Sigmoid colon (tissue), 7 donors: Measurements from ENCODE around the gene TFF2. TPM values are rescaled to one million over a fixed set of nuclear protein-coding genes. Genes with fewer than 3 reads are reported as not detected.
A peak's percentile ranks its signal among the peaks of the same experiment; 100 is the strongest.

Experiments used
- DNase-seq: peaks from one replicate; pipeline ENCODE4 v3.0.0-alpha.2; 2019
- H3K27ac ChIP-seq, 4 donors: fragments of 200-600 bp; sonication (generic); one replicate each; pipeline ENCODE4 v1.5.1; 2016 to 2019; ENCODE audit warnings: mild to moderate bottlenecking in 1 of 4
- H3K27me3 ChIP-seq, 3 donors: fragments of 200-600 bp; sonication (generic); one replicate each; pipeline ENCODE4 v1.5.1; 2019; ENCODE audit warnings: mild to moderate bottlenecking in 1 of 3
- H3K36me3 ChIP-seq, 4 donors: fragments of 200-600 bp; sonication (generic); one replicate each; pipeline ENCODE4 v1.5.1; 2016 to 2019
- H3K4me1 ChIP-seq, 4 donors: fragments of 200-600 bp; sonication (generic); one replicate each; pipeline ENCODE4 v1.5.1; 2017 to 2019
- H3K4me3 ChIP-seq, 4 donors: fragments of 200-600 bp; sonication (generic); one replicate each; pipeline ENCODE4 v1.5.1; 2017 to 2019; ENCODE audit warnings: mild to moderate bottlenecking in 2 of 4, moderate library complexity in 1 of 4
- H3K9me3 ChIP-seq, 4 donors: fragments of 200-600 bp in 3 of 4; sonication (generic) in 3 of 4; one replicate each; pipeline versions ENCODE4 v1.5.1 to v1.6.1; 2013 to 2019
- CTCF ChIP-seq, 4 experiments: fragments of 450-650 bp in 3 of 4; fragments of 200-600 bp in 1 of 4; IDR thresholded peaks; one replicate each; pipeline ENCODE4 v1.5.1; 2016 to 2019; ENCODE audit warnings: antibody characterized with exemption in 4 of 4, mild to moderate bottlenecking in 3 of 4, moderate library complexity in 2 of 4
- EP300 ChIP-seq, 4 donors: sonication (generic); formaldehyde crosslinking; IDR thresholded peaks; one replicate each; pipeline ENCODE4 v1.6.1; 2017; ENCODE audit warnings: antibody characterized with exemption in 4 of 4
- POLR2A ChIP-seq, 2 donors: fragments of 450-650 bp; IDR thresholded peaks; one replicate each; pipeline ENCODE4 v1.6.1; 2016; ENCODE audit warnings: antibody characterized with exemption in 2 of 2, mild to moderate bottlenecking in 2 of 2, moderate library complexity in 2 of 2
- POLR2AphosphoS5 ChIP-seq, 4 donors: sonication (generic); formaldehyde crosslinking; IDR thresholded peaks; one replicate each; pipeline ENCODE4 v1.6.1; 2017; ENCODE audit warnings: antibody characterized with exemption in 4 of 4
- WGBS, 2 donors: extraction: QIAGEN DNeasy Blood & Tissue Kit; methylation state at CpG; one replicate each; pipeline ENCODE4 v1.1.7; 2013; 5-methylcytosine and 5-hydroxymethylcytosine counted together
- intact Hi-C: fragments of 100-400 bp; cut with DNase I; formaldehyde crosslinking; loops from one replicate; pipeline ENCODE4 v1.15.1; 2023
- polyA plus RNA-seq, 3 donors: library from polyadenylated mRNA; stranded (reverse); fragments of 200-250 nt; gene quantifications; one replicate each; pipeline ENCODE4 v1.2.3, GENCODE V29; 2013
- total RNA-seq, 4 donors: library from RNA; depleted of rRNA; stranded (reverse); fragments of >200 nt; gene quantifications; one replicate each; pipeline ENCODE4 v1.1.0, GENCODE V29; 2016
- donor health status: healthy with polysubstance abuse.
- donor health status: Bipolar disorder and iron deficiency.
- donor health status: healthy.

Gene TFF2
- total and polyA plus RNA-seq, 7 donors: 1.5 to 23.4 (median 3.0) TPM; not detected in 4

- Histone ChIP-seq H3K27me3 (no peaks in the 10 kb centered on the region), H3K4me3 (no peak overlapping the region), H3K36me3 (peaks cover 0 to 9% (median 0%) of the 10 kb centered on the region in 4 donors), H3K27ac (peak overlapping the region in 1 of 4 donors; percentile 31), H3K9me3 (no peaks in the 10 kb centered on the region), H3K4me1 (no peaks in the 10 kb centered on the region)
- 90% methylated on average over 9 of the region's 9 CpGs for WGBS, 2 donors
- intact Hi-C loops: no loop called here
- no peak for TF ChIP-seq POLR2A (IDR thresholded peaks at IDR 0.05)
- TF ChIP-seq POLR2AphosphoS5 (IDR thresholded peaks at IDR 0.05): no peak
- no peak for TF ChIP-seq EP300 (IDR thresholded peaks at IDR 0.05)
- no peak for TF ChIP-seq CTCF (IDR thresholded peaks at IDR 0.05)
- no peak for DNase-seq
These were observed 49.8 kb downstream of the TFF2 start for GRCh38 chr21:42300956-42301355.

GRCh38 chr21:42300045-42300583 lies 50.7 kb downstream of the TFF2 start:
- no peak for DNase-seq
- H3K4me3 ChIP-seq: no peak overlapping the region
- H3K4me1 ChIP-seq: no peaks in the 10 kb centered on the region
- H3K36me3 ChIP-seq: peaks cover 0 to 11% (median 0%) of the 10 kb centered on the region in 4 donors
- no peaks in the 10 kb centered on the region for H3K27me3 ChIP-seq
- H3K9me3 ChIP-seq: no peaks in the 10 kb centered on the region
- 87 to 93% methylated on average over 7 of the region's 7 CpGs for WGBS, 2 donors
- intact Hi-C loops: no loop called here
- TF ChIP-seq CTCF (IDR thresholded peaks at IDR 0.05) (no peak), EP300 (IDR thresholded peaks at IDR 0.05) (no peak), POLR2A (IDR thresholded peaks at IDR 0.05) (no peak), POLR2AphosphoS5 (IDR thresholded peaks at IDR 0.05) (no peak)
- H3K27ac ChIP-seq: no peak overlapping the region

GRCh38 chr21:42299324-42300044 lies 51.3 kb downstream of the TFF2 start:
- no peaks in the 10 kb centered on the region for H3K4me1 ChIP-seq
- DNase-seq: no peak
- TF ChIP-seq CTCF (IDR thresholded peaks at IDR 0.05): no peak
- no peak for TF ChIP-seq POLR2AphosphoS5 (IDR thresholded peaks at IDR 0.05)
- TF ChIP-seq EP300 (IDR thresholded peaks at IDR 0.05): no peak
- TF ChIP-seq POLR2A (IDR thresholded peaks at IDR 0.05): no peak
- H3K9me3 ChIP-seq: no peaks in the 10 kb centered on the region
- peak overlapping the region in 1 of 4 donors; percentile 52 for H3K27ac ChIP-seq
- H3K4me3 ChIP-seq: no peak overlapping the region
- H3K36me3 ChIP-seq: peaks cover 0 to 15% (median 3%) of the 10 kb centered on the region in 4 donors
- intact Hi-C loops: no loop called here
- 77 to 85% methylated on average over 20 of the region's 20 CpGs for WGBS, 2 donors
- no peaks in the 10 kb centered on the region for H3K27me3 ChIP-seq

GRCh38 chr21:42298657-42299056 lies 52.1 kb downstream of the TFF2 start:
- intact Hi-C loops: no loop called here
- DNase-seq: no peak
- H3K9me3 ChIP-seq: no peaks in the 10 kb centered on the region
- TF ChIP-seq POLR2AphosphoS5 (IDR thresholded peaks at IDR 0.05) (no peak), EP300 (IDR thresholded peaks at IDR 0.05) (no peak), CTCF (IDR thresholded peaks at IDR 0.05) (no peak), POLR2A (IDR thresholded peaks at IDR 0.05) (no peak)
- no peaks in the 10 kb centered on the region for H3K4me1 ChIP-seq
- peaks cover 0 to 19% (median 10%) of the 10 kb centered on the region in 4 donors for H3K36me3 ChIP-seq
- no peaks in the 10 kb centered on the region for H3K27me3 ChIP-seq
- H3K4me3 ChIP-seq: no peak overlapping the region
- H3K27ac ChIP-seq: no peak overlapping the region
- 92 to 94% methylated on average over 5 of the region's 5 CpGs for WGBS, 2 donors
